DMS114 treated with DMSO at 0.1 percent for 48 hours (cell line): Measurements from ENCODE around the gene MRTO4.
"Not testable (repeated sequence)": the region's sequence is repeated elsewhere in the genome, so short reads cannot be mapped to it uniquely, and the experiment has no call there.

Experiments used
- DNase-seq: peaks from one replicate; lab custom pipeline; 2025; ENCODE audit not compliant: unreplicated experiment; lab: John Stamatoyannopoulos, UW

The MRTO4 gene

GRCh38 chr1:19269427-19270342, 18.1 kb downstream of the MRTO4 start:
- DNase-seq = not testable (repeated sequence)

GRCh38 chr1:19270343-19270730, 18.7 kb downstream of the MRTO4 start:
- not testable (repeated sequence) for DNase-seq

- DNase-seq = no peak
Measured at GRCh38 chr1:19272064-19272463, 20.5 kb downstream of the MRTO4 start.

GRCh38 chr1:19273106-19273843, 21.7 kb downstream of the MRTO4 start:
- no peak for DNase-seq

- not testable (repeated sequence) for DNase-seq
Measured at GRCh38 chr1:19273844-19274531, 22.4 kb downstream of the MRTO4 start.

- DNase-seq = no peak
Measured at GRCh38 chr1:19274636-19275035, 23.0 kb downstream of the MRTO4 start.

GRCh38 chr1:19283891-19284290, 32.3 kb downstream of the MRTO4 start:
- DNase-seq = no peak

GRCh38 chr1:19284881-19285280, 33.3 kb downstream of the MRTO4 start:
- DNase-seq = no peak

- DNase-seq = not testable (repeated sequence)
Measured at GRCh38 chr1:19285366-19285765, 33.8 kb downstream of the MRTO4 start.

- not testable (repeated sequence) for DNase-seq
Measured at GRCh38 chr1:19285807-19286206, 34.2 kb downstream of the MRTO4 start.

- no peak for DNase-seq
Measured at GRCh38 chr1:19287436-19288185, 36.0 kb downstream of the MRTO4 start.

- not testable (repeated sequence) for DNase-seq
Measured at GRCh38 chr1:19288324-19289241, 37.0 kb downstream of the MRTO4 start, which contains the start of gene AKR7A3. AKR7A3 (minus strand) TSS chr1:19288770; CDS start chr1:19288709, 61 bp downstream.

- no peak for DNase-seq
Measured at GRCh38 chr1:19289244-19289643, 37.6 kb downstream of the MRTO4 start.

- no peak for DNase-seq
Measured at GRCh38 chr1:19294638-19295037, 43.0 kb downstream of the MRTO4 start.

GRCh38 chr1:19300211-19300610, 48.6 kb downstream of the MRTO4 start:
- DNase-seq = no peak

- not testable (repeated sequence) for DNase-seq
Measured at GRCh38 chr1:19304081-19304480, 52.5 kb downstream of the MRTO4 start.

GRCh38 chr1:19305880-19306279, 54.3 kb downstream of the MRTO4 start:
- no peak for DNase-seq

GRCh38 chr1:19306941-19307340, 55.3 kb downstream of the MRTO4 start:
- DNase-seq = no peak

GRCh38 chr1:19307794-19308508, 56.3 kb downstream of the MRTO4 start:
- no peak for DNase-seq
